GM23338 (cell line): Measurements from ENCODE around the gene RFC1. TPM values are rescaled to one million over a fixed set of nuclear protein-coding genes. Genes with fewer than 3 reads are reported as not detected.

ENCODE experiments used
- ATAC-seq: fragments of 200-7000 bp; cut with Tn5 transposase; 3 replicates; pipeline ENCODE4 v1.9.1; 2020
- DNase-seq: peaks from one replicate; pipeline ENCODE4 v3.0.0-alpha.2; 2015; ENCODE audit warnings: low spot score
- H2AFZ ChIP-seq: fragments of 200-600 bp; sonication (generic); 2 replicates; pipeline ENCODE4 v1.8.0; 2016; ENCODE audit warnings: antibody characterized with exemption, mild to moderate bottlenecking, moderate library complexity
- H3F3A ChIP-seq: fragments of 200-600 bp; sonication (generic); replicated peaks from 2 replicates; pipeline ENCODE4 v1.8.0; 2017; ENCODE audit warnings: antibody characterized with exemption, mixed run types, low read depth
- H3K27ac ChIP-seq: fragments of 200-600 bp; sonication (generic); 2 replicates; pipeline ENCODE4 v1.6.1; 2016; ENCODE audit warnings: low read depth
- H3K27me3 ChIP-seq: fragments of 200-600 bp; sonication (generic); 2 replicates; pipeline ENCODE4 v1.8.0; 2016; ENCODE audit warnings: mild to moderate bottlenecking, mixed run types, moderate library complexity; ENCODE audit not compliant: insufficient read depth
- H3K36me3 ChIP-seq: fragments of 200-600 bp; sonication (generic); 2 replicates; pipeline ENCODE4 v1.8.0; 2016; ENCODE audit warnings: mild to moderate bottlenecking; ENCODE audit not compliant: insufficient read depth
- H3K4me1 ChIP-seq: fragments of 200-600 bp; sonication (generic); 2 replicates; pipeline ENCODE4 v1.8.0; 2016; ENCODE audit warnings: mild to moderate bottlenecking, moderate library complexity; ENCODE audit not compliant: insufficient read depth
- H3K4me2 ChIP-seq: fragments of 200-600 bp; sonication (generic); 2 replicates; pipeline ENCODE4 v1.7.1; 2017; ENCODE audit warnings: mixed run types
- H3K4me3 ChIP-seq: fragments of 200-600 bp; sonication (generic); 2 replicates; pipeline ENCODE4 v1.6.1; 2016; ENCODE audit warnings: mixed run types
- H3K79me2 ChIP-seq: fragments of 200-600 bp; sonication (generic); replicated peaks from 2 replicates; pipeline ENCODE4 v1.8.0; 2017; ENCODE audit warnings: mild to moderate bottlenecking; ENCODE audit not compliant: insufficient read depth
- H3K9me2 ChIP-seq: fragments of 200-600 bp; sonication (generic); 2 replicates; pipeline ENCODE4 v1.8.0; 2017; ENCODE audit not compliant: insufficient read depth
- H4K20me1 ChIP-seq: fragments of 200-600 bp; sonication (generic); replicated peaks from 2 replicates; pipeline ENCODE4 v1.8.0; 2017; ENCODE audit warnings: mild to moderate bottlenecking; ENCODE audit not compliant: insufficient read depth
- H3K27ac Mint-ChIP-seq: 2 replicates; pipeline ENCODE4 v1.8.0; 2020; ENCODE audit warnings: inconsistent platforms, mild to moderate bottlenecking, moderate library complexity, mixed read lengths
- H3K27me3 Mint-ChIP-seq: 3 replicates; pipeline ENCODE4 v1.8.0; 2022; ENCODE audit warnings: low read depth, mild to moderate bottlenecking, moderate library complexity, mixed read lengths, inconsistent platforms; ENCODE audit not compliant: insufficient read depth, poor library complexity
- H3K36me3 Mint-ChIP-seq: 3 replicates; pipeline ENCODE4 v1.8.0; 2021; ENCODE audit warnings: low read depth, mild to moderate bottlenecking, inconsistent platforms, moderate library complexity, mixed read lengths
- H3K4me1 Mint-ChIP-seq: 3 replicates; pipeline ENCODE4 v1.8.0; 2020; ENCODE audit warnings: mild to moderate bottlenecking, inconsistent platforms, mixed read lengths
- H3K4me3 Mint-ChIP-seq: 3 replicates; pipeline ENCODE4 v1.8.0; 2021; ENCODE audit warnings: moderate library complexity, mild to moderate bottlenecking, inconsistent platforms, mixed read lengths
- H3K9me3 Mint-ChIP-seq: 3 replicates; pipeline ENCODE4 v1.8.0; 2020; ENCODE audit warnings: moderate library complexity, mild to moderate bottlenecking, inconsistent platforms, mixed read lengths
- CREB1 ChIP-seq: fragments of 250-450 bp; sonication (Bioruptor Pico); IDR thresholded peaks from 2 replicates; pipeline ENCODE4 v1.5.0; 2020; ENCODE audit warnings: low read depth, mild to moderate bottlenecking, moderate library complexity
- EZH2phosphoT487 ChIP-seq: fragments of 200-600 bp; sonication (generic); IDR thresholded peaks from one replicate; pipeline ENCODE4 v1.8.1; 2018; ENCODE audit warnings: antibody characterized with exemption; ENCODE audit not compliant: unreplicated experiment
- NANOG ChIP-seq: IDR thresholded peaks from 2 replicates; pipeline ENCODE4 v1.6.1; 2016; ENCODE audit warnings: antibody characterized with exemption, borderline replicate concordance
- REST ChIP-seq: IDR thresholded peaks from one replicate; pipeline ENCODE4 v1.6.1; 2018; ENCODE audit warnings: antibody characterized with exemption; ENCODE audit not compliant: unreplicated experiment
- STAT1 ChIP-seq: IDR thresholded peaks from one replicate; pipeline ENCODE4 v1.6.1; 2016; ENCODE audit warnings: antibody characterized with exemption; ENCODE audit not compliant: unreplicated experiment
- polyA plus RNA-seq: library from polyadenylated mRNA; unstranded; fragments of >200 nt; fragmentation: Nextera tagmentation; extraction: Ambion mirVana; gene quantifications from 2 replicates; pipeline ENCODE4 v1.2.1, GENCODE V29; 2016
- total RNA-seq: library from RNA; depleted of rRNA; stranded (reverse); fragments of >200 nt; shearing (Covaris generic); gene quantifications from 2 replicates; pipeline ENCODE4 v1.2.3, GENCODE V29; 2014
- TF ChIP-seq, protein P1 (sequence below): fragments of 250-450 bp; sonication (Bioruptor Pico); IDR thresholded peaks from 2 replicates; pipeline ENCODE4 v1.5.0; 2020; ENCODE audit warnings: mild to moderate bottlenecking, moderate library complexity
- TF ChIP-seq, protein P2 (sequence below), 2 experiments: fragments of 200-600 bp in 1 of 2; sonication (generic) in 1 of 2; conservative IDR thresholded peaks; 2 replicates each; pipeline versions ENCODE4 v1.5.1 to v1.6.1; 2016 to 2017; ENCODE audit warnings: antibody characterized with exemption in 2 of 2, low read depth in 2 of 2, mild to moderate bottlenecking in 2 of 2, moderate library complexity in 1 of 2

RFC1 gene
- total and polyA plus RNA-seq, 2 experiments from 2014 or later, result 75.8 to 228 TPM

DNA sequence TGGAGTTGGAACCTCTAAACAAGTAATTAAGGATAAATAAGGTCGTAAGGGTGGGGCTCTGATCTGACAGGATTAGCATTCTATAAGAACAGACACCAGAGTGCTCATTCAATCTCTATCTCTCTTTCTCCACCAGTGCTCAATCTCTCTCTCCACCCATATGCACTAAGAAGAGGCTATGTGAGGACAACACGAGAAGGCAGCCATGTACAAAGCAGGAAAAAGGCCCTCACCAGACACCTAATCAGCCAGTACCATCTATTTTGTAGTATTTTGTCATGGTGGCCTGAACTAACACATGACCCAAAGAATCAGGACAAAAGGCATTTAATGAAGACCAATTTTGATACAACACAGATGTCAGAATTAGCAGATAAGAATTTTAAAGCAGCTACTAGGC is 16.8 kb downstream of the RFC1 start (continued):
- TF ChIP-seq REST, result no peak
- TF ChIP-seq CREB1 (CRISPR knock-in tag), result no peak

- H3K4me2 ChIP-seq, result no peak overlapping the region
- Mint-ChIP-seq H3K27ac (no peak overlapping the region), H3K36me3 (peaks cover 31% of the 10 kb centered on the region; the same call in 2 of the 3 replicates)
- TF ChIP-seq REST (no peak), NANOG (no peak), EZH2phosphoT487 (no peak), STAT1 (no peak)
- TF ChIP-seq, protein P1, sequence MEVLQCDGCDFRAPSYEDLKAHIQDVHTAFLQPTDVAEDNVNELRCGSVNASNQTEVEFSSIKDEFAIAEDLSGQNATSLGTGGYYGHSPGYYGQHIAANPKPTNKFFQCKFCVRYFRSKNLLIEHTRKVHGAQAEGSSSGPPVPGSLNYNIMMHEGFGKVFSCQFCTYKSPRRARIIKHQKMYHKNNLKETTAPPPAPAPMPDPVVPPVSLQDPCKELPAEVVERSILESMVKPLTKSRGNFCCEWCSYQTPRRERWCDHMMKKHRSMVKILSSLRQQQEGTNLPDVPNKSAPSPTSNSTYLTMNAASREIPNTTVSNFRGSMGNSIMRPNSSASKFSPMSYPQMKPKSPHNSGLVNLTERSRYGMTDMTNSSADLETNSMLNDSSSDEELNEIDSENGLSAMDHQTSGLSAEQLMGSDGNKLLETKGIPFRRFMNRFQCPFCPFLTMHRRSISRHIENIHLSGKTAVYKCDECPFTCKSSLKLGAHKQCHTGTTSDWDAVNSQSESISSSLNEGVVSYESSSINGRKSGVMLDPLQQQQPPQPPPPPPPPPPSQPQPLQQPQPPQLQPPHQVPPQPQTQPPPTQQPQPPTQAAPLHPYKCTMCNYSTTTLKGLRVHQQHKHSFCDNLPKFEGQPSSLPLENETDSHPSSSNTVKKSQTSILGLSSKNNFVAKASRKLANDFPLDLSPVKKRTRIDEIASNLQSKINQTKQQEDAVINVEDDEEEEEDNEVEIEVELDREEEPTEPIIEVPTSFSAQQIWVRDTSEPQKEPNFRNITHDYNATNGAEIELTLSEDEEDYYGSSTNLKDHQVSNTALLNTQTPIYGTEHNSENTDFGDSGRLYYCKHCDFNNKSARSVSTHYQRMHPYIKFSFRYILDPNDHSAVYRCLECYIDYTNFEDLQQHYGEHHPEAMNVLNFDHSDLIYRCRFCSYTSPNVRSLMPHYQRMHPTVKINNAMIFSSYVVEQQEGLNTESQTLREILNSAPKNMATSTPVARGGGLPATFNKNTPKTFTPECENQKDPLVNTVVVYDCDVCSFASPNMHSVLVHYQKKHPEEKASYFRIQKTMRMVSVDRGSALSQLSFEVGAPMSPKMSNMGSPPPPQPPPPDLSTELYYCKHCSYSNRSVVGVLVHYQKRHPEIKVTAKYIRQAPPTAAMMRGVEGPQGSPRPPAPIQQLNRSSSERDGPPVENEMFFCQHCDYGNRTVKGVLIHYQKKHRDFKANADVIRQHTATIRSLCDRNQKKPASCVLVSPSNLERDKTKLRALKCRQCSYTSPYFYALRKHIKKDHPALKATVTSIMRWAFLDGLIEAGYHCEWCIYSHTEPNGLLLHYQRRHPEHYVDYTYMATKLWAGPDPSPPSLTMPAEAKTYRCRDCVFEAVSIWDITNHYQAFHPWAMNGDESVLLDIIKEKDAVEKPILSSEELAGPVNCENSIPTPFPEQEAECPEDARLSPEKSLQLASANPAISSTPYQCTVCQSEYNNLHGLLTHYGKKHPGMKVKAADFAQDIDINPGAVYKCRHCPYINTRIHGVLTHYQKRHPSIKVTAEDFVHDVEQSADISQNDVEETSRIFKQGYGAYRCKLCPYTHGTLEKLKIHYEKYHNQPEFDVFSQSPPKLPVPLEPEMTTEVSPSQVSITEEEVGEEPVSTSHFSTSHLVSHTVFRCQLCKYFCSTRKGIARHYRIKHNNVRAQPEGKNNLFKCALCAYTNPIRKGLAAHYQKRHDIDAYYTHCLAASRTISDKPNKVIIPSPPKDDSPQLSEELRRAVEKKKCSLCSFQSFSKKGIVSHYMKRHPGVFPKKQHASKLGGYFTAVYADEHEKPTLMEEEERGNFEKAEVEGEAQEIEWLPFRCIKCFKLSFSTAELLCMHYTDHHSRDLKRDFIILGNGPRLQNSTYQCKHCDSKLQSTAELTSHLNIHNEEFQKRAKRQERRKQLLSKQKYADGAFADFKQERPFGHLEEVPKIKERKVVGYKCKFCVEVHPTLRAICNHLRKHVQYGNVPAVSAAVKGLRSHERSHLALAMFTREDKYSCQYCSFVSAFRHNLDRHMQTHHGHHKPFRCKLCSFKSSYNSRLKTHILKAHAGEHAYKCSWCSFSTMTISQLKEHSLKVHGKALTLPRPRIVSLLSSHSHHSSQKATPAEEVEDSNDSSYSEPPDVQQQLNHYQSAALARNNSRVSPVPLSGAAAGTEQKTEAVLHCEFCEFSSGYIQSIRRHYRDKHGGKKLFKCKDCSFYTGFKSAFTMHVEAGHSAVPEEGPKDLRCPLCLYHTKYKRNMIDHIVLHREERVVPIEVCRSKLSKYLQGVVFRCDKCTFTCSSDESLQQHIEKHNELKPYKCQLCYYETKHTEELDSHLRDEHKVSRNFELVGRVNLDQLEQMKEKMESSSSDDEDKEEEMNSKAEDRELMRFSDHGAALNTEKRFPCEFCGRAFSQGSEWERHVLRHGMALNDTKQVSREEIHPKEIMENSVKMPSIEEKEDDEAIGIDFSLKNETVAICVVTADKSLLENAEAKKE, result no peak
- TF ChIP-seq, protein P2, sequence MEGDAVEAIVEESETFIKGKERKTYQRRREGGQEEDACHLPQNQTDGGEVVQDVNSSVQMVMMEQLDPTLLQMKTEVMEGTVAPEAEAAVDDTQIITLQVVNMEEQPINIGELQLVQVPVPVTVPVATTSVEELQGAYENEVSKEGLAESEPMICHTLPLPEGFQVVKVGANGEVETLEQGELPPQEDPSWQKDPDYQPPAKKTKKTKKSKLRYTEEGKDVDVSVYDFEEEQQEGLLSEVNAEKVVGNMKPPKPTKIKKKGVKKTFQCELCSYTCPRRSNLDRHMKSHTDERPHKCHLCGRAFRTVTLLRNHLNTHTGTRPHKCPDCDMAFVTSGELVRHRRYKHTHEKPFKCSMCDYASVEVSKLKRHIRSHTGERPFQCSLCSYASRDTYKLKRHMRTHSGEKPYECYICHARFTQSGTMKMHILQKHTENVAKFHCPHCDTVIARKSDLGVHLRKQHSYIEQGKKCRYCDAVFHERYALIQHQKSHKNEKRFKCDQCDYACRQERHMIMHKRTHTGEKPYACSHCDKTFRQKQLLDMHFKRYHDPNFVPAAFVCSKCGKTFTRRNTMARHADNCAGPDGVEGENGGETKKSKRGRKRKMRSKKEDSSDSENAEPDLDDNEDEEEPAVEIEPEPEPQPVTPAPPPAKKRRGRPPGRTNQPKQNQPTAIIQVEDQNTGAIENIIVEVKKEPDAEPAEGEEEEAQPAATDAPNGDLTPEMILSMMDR (conservative IDR thresholded peaks at IDR 0.05; ENCODE audit: low read depth in 2 of 2), result no peak
Measured at GRCh38 chr4:39348371-39349315, 17.5 kb downstream of the RFC1 start.

More at GRCh38 chr4:39348371-39349315, 17.5 kb downstream of the RFC1 start:
- Histone ChIP-seq H3K4me1 (no peaks in the 10 kb centered on the region), H3F3A (no peaks in the 10 kb centered on the region), H3K27ac (no peak overlapping the region), H3K79me2 (peaks cover 91% of the 10 kb centered on the region), H4K20me1 (peaks cover 23% of the 10 kb centered on the region), H3K9me2 (no peaks in the 10 kb centered on the region), H3K27me3 (no peaks in the 10 kb centered on the region), H3K36me3 (peaks cover 4% of the 10 kb centered on the region), H2AFZ (no peak overlapping the region), H3K4me3 (no peak overlapping the region)
- ATAC-seq (no peak), DNase-seq (no peak)
- Mint-ChIP-seq H3K27me3 (no peaks in the 10 kb centered on the region), H3K4me3 (no peak overlapping the region), H3K9me3 (no peaks in the 10 kb centered on the region), H3K4me1 (no peaks in the 10 kb centered on the region)
